Suprapubic skin (tissue), 3 donors: Measurements from ENCODE around the gene EMP3.

ENCODE experiments used
- CTCF ChIP-seq, 2 donors: fragments of 200-600 bp in 1 of 2; fragments of 450-650 bp in 1 of 2; sonication (generic) in 1 of 2; IDR thresholded peaks; one replicate each; pipeline ENCODE4 v1.5.1; 2016 to 2019; ENCODE audit warnings: antibody characterized with exemption in 2 of 2, mild to moderate bottlenecking in 1 of 2, moderate library complexity in 1 of 2
- EP300 ChIP-seq: sonication (generic); formaldehyde crosslinking; IDR thresholded peaks from one replicate; pipeline ENCODE4 v1.6.1; 2017; ENCODE audit warnings: antibody characterized with exemption
- POLR2A ChIP-seq, 2 donors: fragments of 450-650 bp; IDR thresholded peaks; one replicate each; pipeline ENCODE4 v1.6.1; 2017; ENCODE audit warnings: antibody characterized with exemption in 2 of 2, mild to moderate bottlenecking in 2 of 2, moderate library complexity in 2 of 2

GRCh38 chr19:48338802-48339503 lies 13.6 kb downstream of the EMP3 start:
- no peak for TF ChIP-seq EP300
- no peak for TF ChIP-seq CTCF (IDR thresholded peaks at IDR 0.05)
- TF ChIP-seq POLR2A (IDR thresholded peaks at IDR 0.05): no peak
